A673 (cell line): ENCODE measurements around the gene ZNF444. TPM values are rescaled to one million over a fixed set of nuclear protein-coding genes. Genes with fewer than 3 reads are reported as not detected.
"Not testable (repeated sequence)": the region's sequence is repeated elsewhere in the genome, so short reads cannot be mapped to it uniquely, and the experiment has no call there.

Experiments
- BruUV-seq: library from RNA; stranded (reverse); fragments of 400-500 nt; replicated peaks from 2 replicates; lab custom pipeline; 2021; lab: Mats Ljungman, UMichigan
- CTCF ChIA-PET: fragments of 300-600 bp; sonication (Branson Sonifier 250); formaldehyde crosslinking; loops from one replicate; lab custom pipeline; 2022; ENCODE audit warnings: antibody characterized with exemption; lab: Charles Lee
- POLR2A ChIA-PET: fragments of 300-600 bp; sonication (Branson Sonifier 250); formaldehyde crosslinking; loops from one replicate; lab custom pipeline; 2022; ENCODE audit warnings: antibody characterized with exemption; ENCODE audit not compliant: low non-redundant PET; lab: Charles Lee
- DNase-seq: peaks from one replicate; pipeline ENCODE4 v3.0.0-alpha.2; 2015; ENCODE audit warnings: low spot score
- H3K27ac ChIP-seq: fragments of 200-600 bp; sonication (generic); 2 replicates; pipeline ENCODE4 v1.5.1; 2016; ENCODE audit warnings: mixed run types, low read depth, mild to moderate bottlenecking, mixed read lengths, antibody characterized with exemption, low read length; ENCODE audit not compliant: poor library complexity, severe bottlenecking
- H3K27me3 ChIP-seq: fragments of 200-600 bp; sonication (generic); replicated peaks from 2 replicates; pipeline ENCODE4 v1.6.1; 2017; ENCODE audit warnings: mixed run types, low read depth, mild to moderate bottlenecking, mixed read lengths, antibody characterized with exemption, low read length; ENCODE audit not compliant: insufficient read depth, poor library complexity
- H3K36me3 ChIP-seq: fragments of 200-600 bp; sonication (generic); 2 replicates; pipeline ENCODE4 v1.6.1; 2016; ENCODE audit warnings: mixed run types, mild to moderate bottlenecking, mixed read lengths, antibody characterized with exemption, low read length; ENCODE audit not compliant: insufficient read depth, poor library complexity, severe bottlenecking
- H3K4me1 ChIP-seq: fragments of 200-600 bp; sonication (generic); 2 replicates; pipeline ENCODE4 v1.6.1; 2017; ENCODE audit warnings: mixed run types, mild to moderate bottlenecking, mixed read lengths, antibody characterized with exemption, low read length; ENCODE audit not compliant: insufficient read depth, poor library complexity, severe bottlenecking
- H3K4me3 ChIP-seq: fragments of 200-600 bp; sonication (generic); 2 replicates; pipeline ENCODE4 v1.5.1; 2016; ENCODE audit warnings: low read depth, mixed run types, mild to moderate bottlenecking, mixed read lengths, low read length; ENCODE audit not compliant: poor library complexity, severe bottlenecking
- H3K9me3 ChIP-seq: fragments of 200-600 bp; sonication (generic); 2 replicates; pipeline ENCODE4 v1.6.1; 2016; ENCODE audit warnings: mixed run types, low read depth, mild to moderate bottlenecking, mixed read lengths, antibody characterized with exemption, low read length; ENCODE audit not compliant: poor library complexity, severe bottlenecking
- EZH2 ChIP-seq: fragments of 200-600 bp; sonication (generic); IDR thresholded peaks from 2 replicates; pipeline ENCODE4 v1.6.1; 2017; ENCODE audit warnings: borderline replicate concordance, low read depth, mild to moderate bottlenecking, mixed read lengths, antibody characterized with exemption, low read length; ENCODE audit not compliant: poor library complexity, severe bottlenecking
- intact Hi-C: fragments of 100-400 bp; cut with micrococcal nuclease; formaldehyde crosslinking; loops from one replicate; pipeline ENCODE4 v1.10.0; 2022; ENCODE audit not compliant: unreplicated experiment
- total RNA-seq: library from RNA; stranded (reverse); gene quantifications from 2 replicates; pipeline ENCODE4 v1.2.3, GENCODE V29; 2021
- TF ChIP-seq, protein P1 (sequence below): fragments of 300-800, 200-600 bp; sonication (generic); conservative IDR thresholded peaks from 2 replicates; pipeline ENCODE4 v1.5.1; 2017; ENCODE audit warnings: low read depth, mild to moderate bottlenecking, antibody characterized with exemption, low read length, moderate library complexity, mixed read lengths

Gene ZNF444
- total RNA-seq, 1 experiment from 2014 or later: 45.3 TPM

DNA sequence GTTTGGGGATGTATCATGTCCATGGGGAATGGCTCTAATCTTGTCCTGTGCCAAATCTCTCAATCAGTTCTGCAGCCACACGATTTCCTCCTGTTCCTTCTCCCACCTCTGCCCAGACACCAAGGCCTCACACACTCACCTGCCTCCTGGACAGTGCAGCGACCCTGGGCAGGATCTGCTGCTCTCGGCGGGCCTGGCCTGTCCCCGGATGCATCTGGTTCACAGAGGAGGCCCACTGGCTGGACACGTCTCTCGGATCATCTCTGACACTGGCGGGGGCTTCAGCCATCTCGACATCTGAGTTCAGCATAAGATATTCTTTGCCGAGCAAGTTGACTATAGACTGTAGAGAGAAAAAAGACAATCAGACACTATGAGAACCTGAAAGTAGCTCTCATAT is 50.6 kb downstream of the ZNF444 start:
- H3K4me3 ChIP-seq: no peak overlapping the region

DNA sequence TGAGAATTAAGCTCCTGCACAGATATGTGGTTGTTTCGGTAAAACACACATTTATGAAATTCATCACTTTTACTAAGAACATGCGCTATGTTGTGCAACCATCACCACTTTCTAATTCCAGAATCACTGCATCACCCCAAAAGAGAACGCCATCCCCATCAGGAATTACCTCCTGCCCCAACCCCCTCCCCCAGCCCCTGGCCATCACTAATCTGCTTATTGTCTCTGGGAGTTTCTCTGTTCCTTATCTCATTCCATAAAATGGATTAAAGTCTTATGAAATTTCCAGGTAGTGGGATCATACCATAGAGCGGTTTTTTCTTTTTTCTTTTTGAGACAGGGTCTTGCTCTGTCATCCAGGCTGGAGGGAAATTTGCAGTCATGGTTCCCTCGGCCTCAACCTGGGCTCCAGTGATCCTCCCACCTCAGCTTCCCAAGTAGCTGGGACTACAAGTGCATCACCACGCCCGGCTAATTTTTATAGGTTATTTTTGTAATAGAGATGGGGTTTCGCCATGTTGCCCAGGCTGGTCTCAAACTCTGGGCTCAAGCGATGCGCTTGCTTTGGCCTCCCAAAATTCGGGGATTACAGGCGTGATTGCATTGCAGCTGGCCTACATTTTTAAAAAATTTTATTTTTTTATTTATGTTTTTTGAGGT is 53.0 kb downstream of the ZNF444 start:
- no TSS peak for BruUV-seq
- POLR2A ChIA-PET: interaction anchor here (0.7 kb wide), 1 partner anchor 65 kb away, joined by 4 read pairs; no protein-coding TSS in a partner anchor
- DNase-seq: no peak
- intact Hi-C loops: no loop called here
- H3K4me1 ChIP-seq: no peaks in the 10 kb centered on the region
- TF ChIP-seq, protein P1, sequence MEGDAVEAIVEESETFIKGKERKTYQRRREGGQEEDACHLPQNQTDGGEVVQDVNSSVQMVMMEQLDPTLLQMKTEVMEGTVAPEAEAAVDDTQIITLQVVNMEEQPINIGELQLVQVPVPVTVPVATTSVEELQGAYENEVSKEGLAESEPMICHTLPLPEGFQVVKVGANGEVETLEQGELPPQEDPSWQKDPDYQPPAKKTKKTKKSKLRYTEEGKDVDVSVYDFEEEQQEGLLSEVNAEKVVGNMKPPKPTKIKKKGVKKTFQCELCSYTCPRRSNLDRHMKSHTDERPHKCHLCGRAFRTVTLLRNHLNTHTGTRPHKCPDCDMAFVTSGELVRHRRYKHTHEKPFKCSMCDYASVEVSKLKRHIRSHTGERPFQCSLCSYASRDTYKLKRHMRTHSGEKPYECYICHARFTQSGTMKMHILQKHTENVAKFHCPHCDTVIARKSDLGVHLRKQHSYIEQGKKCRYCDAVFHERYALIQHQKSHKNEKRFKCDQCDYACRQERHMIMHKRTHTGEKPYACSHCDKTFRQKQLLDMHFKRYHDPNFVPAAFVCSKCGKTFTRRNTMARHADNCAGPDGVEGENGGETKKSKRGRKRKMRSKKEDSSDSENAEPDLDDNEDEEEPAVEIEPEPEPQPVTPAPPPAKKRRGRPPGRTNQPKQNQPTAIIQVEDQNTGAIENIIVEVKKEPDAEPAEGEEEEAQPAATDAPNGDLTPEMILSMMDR: no peak
- H3K4me3 ChIP-seq: no peak overlapping the region
- H3K27me3 ChIP-seq: no peaks in the 10 kb centered on the region
- H3K36me3 ChIP-seq: no peaks in the 10 kb centered on the region
- CTCF ChIA-PET: no interaction called here
- no peak overlapping the region for H3K27ac ChIP-seq
- no peaks in the 10 kb centered on the region for H3K9me3 ChIP-seq

More for the DNA sequence above, 50.6 kb downstream of the ZNF444 start:
- intact Hi-C loops: no loop called here
- no TSS peak for BruUV-seq
- ChIA-PET CTCF (no interaction called here), POLR2A (no interaction called here)
- H3K36me3 ChIP-seq: no peaks in the 10 kb centered on the region
- no peaks in the 10 kb centered on the region for H3K9me3 ChIP-seq
- no peak for DNase-seq
- no peaks in the 10 kb centered on the region for H3K27me3 ChIP-seq
- H3K4me1 ChIP-seq: no peaks in the 10 kb centered on the region
- H3K27ac ChIP-seq: no peak overlapping the region
- no peak for TF ChIP-seq EZH2
- TF ChIP-seq, protein P1: no peak

DNA sequence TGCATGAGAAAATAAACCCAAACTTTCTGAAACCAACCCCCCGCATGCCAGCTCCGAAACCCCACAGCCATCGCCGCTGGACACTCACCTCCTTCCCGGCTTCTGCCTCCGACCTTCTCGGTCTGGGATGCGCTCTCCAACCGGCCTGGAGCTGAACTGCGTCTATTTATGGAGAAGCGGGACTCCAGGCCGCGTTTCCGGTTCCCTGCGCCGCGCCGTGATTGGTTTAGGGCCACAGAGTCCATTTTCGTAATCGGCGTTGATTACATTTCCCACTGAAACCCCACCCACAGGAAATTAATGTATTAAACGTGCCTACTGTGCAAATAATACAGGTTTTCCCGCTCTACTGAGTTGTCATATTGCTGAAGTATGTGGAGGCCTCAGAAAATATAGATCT is 56.6 kb downstream of the ZNF444 start, which contains the start of gene ZSCAN5B:
ZSCAN5B (minus strand) TSS at position 138 of the 400 bp plus-strand sequence. CDS start 4,731 bp downstream, outside the sequence.
- CTCF ChIA-PET, POLR2A ChIA-PET, intact Hi-C loops, H3K27me3 ChIP-seq, H3K36me3 ChIP-seq, H3K4me1 ChIP-seq, BruUV-seq, DNase-seq, H3K9me3 ChIP-seq, H3K4me3 ChIP-seq, H3K27ac ChIP-seq: not testable (repeated sequence)

DNA sequence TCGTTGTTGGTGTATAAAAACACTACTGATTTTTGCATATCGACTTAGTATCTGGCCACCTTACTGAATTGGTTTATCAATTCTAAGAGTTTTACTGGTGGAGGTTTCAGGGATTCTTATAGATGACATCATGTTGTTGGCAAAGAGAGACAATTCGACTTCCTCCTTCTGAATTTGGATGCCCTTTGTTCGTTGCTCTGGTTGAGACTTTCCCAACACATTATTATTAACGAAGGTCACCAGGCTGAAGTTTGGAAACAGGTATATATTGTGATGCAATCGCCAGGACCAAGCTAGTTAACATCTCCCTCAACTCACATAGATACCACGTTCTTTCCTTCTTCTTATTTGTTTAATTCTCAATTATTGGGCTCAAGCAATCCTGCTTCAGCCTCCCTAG is 58.6 kb downstream of the ZNF444 start:
- ChIA-PET CTCF (interaction anchor here (0.6 kb wide), 1 partner anchor 461 kb away, joined by 3 read pairs; no protein-coding TSS in a partner anchor), POLR2A (no interaction called here)
- no TSS peak for BruUV-seq
- H3K27ac ChIP-seq: no peak overlapping the region
- H3K36me3 ChIP-seq: no peaks in the 10 kb centered on the region
- no peak for DNase-seq
- no peaks in the 10 kb centered on the region for H3K4me1 ChIP-seq
- H3K27me3 ChIP-seq: peaks cover 8% of the 10 kb centered on the region
- H3K4me3 ChIP-seq: no peak overlapping the region
- H3K9me3 ChIP-seq: no peaks in the 10 kb centered on the region
- intact Hi-C loops: no loop called here
- TF ChIP-seq, protein P1: no peak
- TF ChIP-seq EZH2: no peak
